DND-41 (cell line): ENCODE data around the gene TMEM63C.

Experiments used
- ATAC-seq: fragments of 200-7000 bp; cut with Tn5 transposase; 3 replicates; pipeline ENCODE4 v1.9.1; 2021; ENCODE audit warnings: low read depth; ENCODE audit not compliant: insufficient read depth
- DNase-seq: peaks from one replicate; pipeline ENCODE4 v3.0.0-alpha.2; 2020
- H2AFZ ChIP-seq: 2 replicates; pipeline ENCODE4 v1.6.0; 2012; ENCODE audit warnings: low read depth, low read length
- H3K27ac ChIP-seq: 2 replicates; pipeline ENCODE4 v1.5.1; 2012; ENCODE audit warnings: low read length, inconsistent platforms
- H3K27me3 ChIP-seq: fragments of 200-600 bp; sonication (generic); 2 replicates; pipeline ENCODE4 v1.6.0; 2012; ENCODE audit warnings: low read length, mild to moderate bottlenecking, inconsistent platforms; ENCODE audit not compliant: insufficient read depth, poor library complexity
- H3K36me3 ChIP-seq: 2 replicates; pipeline ENCODE4 v1.5.1; 2012; ENCODE audit warnings: low read length, inconsistent platforms; ENCODE audit not compliant: insufficient read depth
- H3K4me1 ChIP-seq: 2 replicates; pipeline ENCODE4 v1.5.1; 2012; ENCODE audit warnings: mild to moderate bottlenecking, low read length; ENCODE audit not compliant: insufficient read depth
- H3K4me2 ChIP-seq: 2 replicates; pipeline ENCODE4 v1.6.0; 2012; ENCODE audit warnings: mild to moderate bottlenecking, moderate library complexity, low read length, inconsistent platforms; ENCODE audit not compliant: insufficient read depth
- H3K4me3 ChIP-seq, 2 experiments: fragments of 200-600 bp in 1 of 2; shearing (Covaris generic) in 1 of 2; 2 replicates each; pipeline ENCODE4 v1.5.1; 2012 to 2016; ENCODE audit warnings: inconsistent platforms in 2 of 2, low read length in 2 of 2, mild to moderate bottlenecking in 2 of 2, low read depth in 1 of 2, moderate library complexity in 1 of 2
- H3K79me2 ChIP-seq: 2 replicates; pipeline ENCODE4 v1.6.0; 2012; ENCODE audit warnings: low read length, inconsistent platforms; ENCODE audit not compliant: insufficient read depth
- H3K9ac ChIP-seq: 2 replicates; pipeline ENCODE4 v1.6.0; 2012; ENCODE audit warnings: low read depth, mild to moderate bottlenecking, inconsistent platforms, low read length, moderate library complexity
- H3K9me3 ChIP-seq: 2 replicates; pipeline ENCODE4 v1.5.1; 2012; ENCODE audit warnings: low read length, moderate library complexity, mild to moderate bottlenecking, inconsistent platforms; ENCODE audit not compliant: insufficient read depth, severe bottlenecking
- H4K20me1 ChIP-seq: 2 replicates; pipeline ENCODE4 v1.6.0; 2012; ENCODE audit warnings: low read length; ENCODE audit not compliant: insufficient read depth
- EZH2 ChIP-seq: IDR thresholded peaks from 3 replicates; pipeline ENCODE4 v1.6.1; 2012; ENCODE audit warnings: borderline replicate concordance, low read depth, mild to moderate bottlenecking, moderate library complexity, low read length, inconsistent platforms; ENCODE audit not compliant: severe bottlenecking
- TF ChIP-seq, protein P1 (sequence below): IDR thresholded peaks from 2 replicates; pipeline ENCODE4 v1.5.1; 2012; ENCODE audit warnings: borderline replicate concordance, low read length, moderate library complexity, mild to moderate bottlenecking; ENCODE audit not compliant: poor library complexity, severe bottlenecking; ENCODE audit errors: extremely low read depth

The TMEM63C gene

DNA sequence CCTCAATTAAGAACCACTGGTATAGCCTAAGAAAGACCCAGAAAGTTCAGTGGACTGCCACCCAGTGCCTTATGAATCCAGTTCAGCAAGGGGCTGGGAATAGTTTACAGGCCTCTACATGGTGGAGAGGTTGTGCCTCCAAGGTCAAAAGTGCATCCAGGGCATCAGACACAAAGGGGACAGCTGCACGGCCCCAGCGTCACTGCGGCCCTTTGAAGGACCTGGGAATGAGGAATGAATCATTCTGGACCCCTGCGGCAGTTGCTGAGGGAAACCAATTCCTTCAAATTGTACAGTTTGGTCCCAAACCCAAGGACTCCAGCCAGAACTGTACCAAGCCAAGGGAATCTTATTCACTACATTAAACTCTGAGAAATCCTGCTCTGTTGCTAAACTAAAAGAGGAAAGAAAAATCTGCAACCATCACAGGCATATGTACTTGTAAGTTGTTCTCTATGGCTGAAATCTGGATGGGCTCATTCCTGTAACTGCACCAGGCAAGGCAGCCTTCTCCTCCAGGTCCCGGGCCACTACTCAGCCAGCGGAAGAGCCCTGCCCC, 100.3 kb downstream of the TMEM63C start:
- H3K4me2 ChIP-seq = no peak overlapping the region
- no peak for DNase-seq
- H3K36me3 ChIP-seq = peaks cover 63% of the 10 kb centered on the region
- no peaks in the 10 kb centered on the region for H3K9me3 ChIP-seq
- no peaks in the 10 kb centered on the region for H3K4me1 ChIP-seq
- TF ChIP-seq, protein P1, sequence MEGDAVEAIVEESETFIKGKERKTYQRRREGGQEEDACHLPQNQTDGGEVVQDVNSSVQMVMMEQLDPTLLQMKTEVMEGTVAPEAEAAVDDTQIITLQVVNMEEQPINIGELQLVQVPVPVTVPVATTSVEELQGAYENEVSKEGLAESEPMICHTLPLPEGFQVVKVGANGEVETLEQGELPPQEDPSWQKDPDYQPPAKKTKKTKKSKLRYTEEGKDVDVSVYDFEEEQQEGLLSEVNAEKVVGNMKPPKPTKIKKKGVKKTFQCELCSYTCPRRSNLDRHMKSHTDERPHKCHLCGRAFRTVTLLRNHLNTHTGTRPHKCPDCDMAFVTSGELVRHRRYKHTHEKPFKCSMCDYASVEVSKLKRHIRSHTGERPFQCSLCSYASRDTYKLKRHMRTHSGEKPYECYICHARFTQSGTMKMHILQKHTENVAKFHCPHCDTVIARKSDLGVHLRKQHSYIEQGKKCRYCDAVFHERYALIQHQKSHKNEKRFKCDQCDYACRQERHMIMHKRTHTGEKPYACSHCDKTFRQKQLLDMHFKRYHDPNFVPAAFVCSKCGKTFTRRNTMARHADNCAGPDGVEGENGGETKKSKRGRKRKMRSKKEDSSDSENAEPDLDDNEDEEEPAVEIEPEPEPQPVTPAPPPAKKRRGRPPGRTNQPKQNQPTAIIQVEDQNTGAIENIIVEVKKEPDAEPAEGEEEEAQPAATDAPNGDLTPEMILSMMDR = no peak
- no peak for TF ChIP-seq EZH2
- no peak overlapping the region for H2AFZ ChIP-seq
- ATAC-seq = no peak
- no peaks in the 10 kb centered on the region for H3K79me2 ChIP-seq
- no peak overlapping the region for H3K27ac ChIP-seq
- H3K9ac ChIP-seq = no peak overlapping the region
- H4K20me1 ChIP-seq = no peaks in the 10 kb centered on the region
- H3K4me3 ChIP-seq = no peak overlapping the region
- H3K27me3 ChIP-seq = no peaks in the 10 kb centered on the region

DNA sequence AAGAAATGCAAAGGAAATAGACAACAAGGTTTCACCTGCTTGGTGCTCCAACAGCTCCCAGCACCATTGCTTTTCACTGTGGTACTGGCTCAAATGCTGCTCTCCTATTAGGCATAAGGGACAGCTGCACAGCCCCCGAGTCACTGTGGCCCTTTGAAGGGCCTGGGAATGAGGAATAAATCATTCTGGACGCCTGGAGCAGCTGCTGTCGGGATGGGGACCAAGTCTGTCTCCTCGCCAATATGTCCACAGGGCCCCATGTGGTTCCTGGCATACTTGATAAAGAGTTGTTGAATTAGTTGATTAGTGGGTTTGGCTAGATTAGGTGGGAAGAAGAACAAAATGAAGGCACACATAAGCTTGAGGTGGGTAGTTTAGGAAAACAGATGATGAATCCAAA, 102.5 kb downstream of the TMEM63C start:
- no peak overlapping the region for H3K4me2 ChIP-seq
- no peak for ATAC-seq
- no peak overlapping the region for H3K9ac ChIP-seq
- no peaks in the 10 kb centered on the region for H3K79me2 ChIP-seq
- H2AFZ ChIP-seq = no peak overlapping the region
- no peaks in the 10 kb centered on the region for H3K4me1 ChIP-seq
- H3K27ac ChIP-seq = no peak overlapping the region
- no peaks in the 10 kb centered on the region for H4K20me1 ChIP-seq
- no peak for DNase-seq
- no peak overlapping the region for H3K4me3 ChIP-seq
- H3K27me3 ChIP-seq = no peaks in the 10 kb centered on the region
- TF ChIP-seq EZH2 = no peak
- TF ChIP-seq, protein P1 = no peak
- H3K36me3 ChIP-seq = peaks cover 47% of the 10 kb centered on the region
- H3K9me3 ChIP-seq = no peaks in the 10 kb centered on the region

DNA sequence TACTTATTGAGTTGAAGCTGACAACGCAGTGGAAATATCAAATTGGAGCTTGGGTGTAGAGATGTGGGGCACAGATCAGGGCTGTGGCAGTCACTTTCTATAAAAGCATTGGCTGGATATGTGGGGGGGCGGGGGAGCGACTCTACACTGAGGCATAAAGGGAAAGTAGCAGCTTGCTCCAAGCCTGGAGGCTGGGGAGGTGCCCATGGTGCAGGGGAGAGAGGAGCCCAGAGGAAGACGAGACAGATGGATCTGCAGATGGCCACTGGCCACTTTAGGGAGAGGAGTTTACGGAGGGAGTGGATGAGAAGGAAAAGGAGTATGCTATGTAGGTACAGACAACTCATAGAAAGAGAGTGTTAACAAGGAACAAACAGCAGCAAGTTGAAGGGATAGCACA, 102.9 kb downstream of the TMEM63C start:
- Histone ChIP-seq H3K27ac (no peak overlapping the region), H3K4me1 (no peaks in the 10 kb centered on the region), H3K36me3 (peaks cover 45% of the 10 kb centered on the region), H3K4me2 (no peak overlapping the region), H2AFZ (no peak overlapping the region), H3K79me2 (no peaks in the 10 kb centered on the region), H3K9ac (no peak overlapping the region), H3K4me3 (no peak overlapping the region), H3K27me3 (no peaks in the 10 kb centered on the region), H3K9me3 (no peaks in the 10 kb centered on the region), H4K20me1 (no peaks in the 10 kb centered on the region)
- DNase-seq (no peak), ATAC-seq (no peak)
- TF ChIP-seq EZH2 = no peak
- TF ChIP-seq, protein P1 = no peak

DNA sequence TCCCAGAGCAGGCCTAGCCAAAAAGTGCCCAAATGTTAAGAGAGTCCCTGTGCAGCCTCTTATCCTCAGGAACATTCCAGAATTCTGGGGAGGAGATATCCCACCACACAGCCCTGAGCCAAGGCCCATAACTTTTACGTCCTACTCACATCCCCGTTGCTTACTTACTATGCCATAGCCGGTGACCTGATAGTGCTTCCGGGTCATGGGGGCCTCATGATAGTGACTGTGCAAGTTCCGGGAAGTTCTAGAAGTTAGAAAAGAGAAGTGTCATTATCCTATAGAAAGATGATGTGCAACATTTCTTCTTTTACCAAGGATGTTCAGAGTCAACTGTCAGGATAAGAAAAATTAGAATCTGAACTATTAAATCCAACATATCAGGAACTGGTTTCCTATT, 105.0 kb downstream of the TMEM63C start:
- Histone ChIP-seq H3K4me2 (no peak overlapping the region), H3K79me2 (no peaks in the 10 kb centered on the region), H3K4me1 (no peaks in the 10 kb centered on the region), H3K36me3 (peaks cover 46% of the 10 kb centered on the region), H3K9me3 (no peaks in the 10 kb centered on the region), H4K20me1 (no peaks in the 10 kb centered on the region), H2AFZ (no peak overlapping the region), H3K27ac (no peak overlapping the region), H3K4me3 (no peak overlapping the region), H3K27me3 (no peaks in the 10 kb centered on the region), H3K9ac (no peak overlapping the region)
- ATAC-seq = no peak
- DNase-seq = no peak
- TF ChIP-seq, protein P1 = no peak
- no peak for TF ChIP-seq EZH2
